RWPE2 (cell line): ENCODE measurements around the gene APOD.

ENCODE experiments used
- ATAC-seq: fragments of 200-7000 bp; cut with Tn5 transposase; 3 replicates; pipeline ENCODE4 v1.9.1; 2021; ENCODE audit warnings: low read depth
- DNase-seq: peaks from one replicate; pipeline ENCODE4 v3.0.0-alpha.2; 2020; ENCODE audit warnings: low spot score
- H3K27ac ChIP-seq: fragments of 450-650 bp; 2 replicates; pipeline ENCODE4 v1.5.1; 2017; ENCODE audit warnings: mild to moderate bottlenecking; ENCODE audit not compliant: poor library complexity, severe bottlenecking
- H3K27me3 ChIP-seq: fragments of 250-450 bp; sonication (Bioruptor Pico); 2 replicates; pipeline ENCODE4 v1.5.1; 2021; ENCODE audit warnings: mild to moderate bottlenecking, moderate library complexity; ENCODE audit not compliant: insufficient read depth, poor library complexity, severe bottlenecking
- H3K36me3 ChIP-seq: fragments of 250-450 bp; sonication (Bioruptor Pico); 2 replicates; pipeline ENCODE4 v1.5.1; 2020; ENCODE audit warnings: low read depth, mild to moderate bottlenecking, moderate library complexity
- H3K4me1 ChIP-seq: fragments of 250-450 bp; sonication (Bioruptor Pico); 2 replicates; pipeline ENCODE4 v1.5.1; 2021; ENCODE audit warnings: mild to moderate bottlenecking, moderate library complexity; ENCODE audit not compliant: insufficient read depth, poor library complexity, severe bottlenecking
- H3K4me3 ChIP-seq: fragments of 250-450 bp; sonication (Bioruptor Pico); 2 replicates; pipeline ENCODE4 v1.5.1; 2021; ENCODE audit warnings: mild to moderate bottlenecking, moderate library complexity; ENCODE audit not compliant: severe bottlenecking
- H3K9me3 ChIP-seq: fragments of 250-450 bp; sonication (Bioruptor Pico); 2 replicates; pipeline ENCODE4 v1.5.1; 2021; ENCODE audit warnings: mild to moderate bottlenecking, moderate library complexity; ENCODE audit not compliant: severe bottlenecking
- CTCF ChIP-seq: fragments of 450-650 bp; IDR thresholded peaks from one replicate; pipeline ENCODE4 v1.5.1; 2017; ENCODE audit warnings: mild to moderate bottlenecking, moderate library complexity; ENCODE audit not compliant: poor library complexity, severe bottlenecking

Gene APOD

GRCh38 chr3:195542698-195543499 is 40.8 kb downstream of the APOD start, which contains the start of gene PPP1R2:
PPP1R2 (minus strand) TSS chr3:195543325; CDS start chr3:195543025, 300 bp downstream.
- no peak for TF ChIP-seq CTCF
- Histone ChIP-seq H3K9me3 (no peaks in the 10 kb centered on the region), H3K27me3 (no peaks in the 10 kb centered on the region), H3K27ac (peak within 1 kb of the TSS; percentile 42), H3K4me1 (peaks cover 15% of the 10 kb centered on the region), H3K4me3 (peak within 1 kb of the TSS; percentile 97), H3K36me3 (0 out of 2 replicates have a peak, but pooled peaks cover 4% of the 10 kb centered on the region)
- ATAC-seq (peak; percentile 82), DNase-seq (peak; percentile 88)

GRCh38 chr3:195542316-195542697 is 41.4 kb downstream of the APOD start:
- Histone ChIP-seq H3K4me3 (peak overlapping the region; percentile 97), H3K27ac (peak overlapping the region; percentile 42), H3K9me3 (no peaks in the 10 kb centered on the region), H3K36me3 (0 out of 2 replicates have a peak, but pooled peaks cover 4% of the 10 kb centered on the region), H3K4me1 (peaks cover 15% of the 10 kb centered on the region), H3K27me3 (no peaks in the 10 kb centered on the region)
- no peak for ATAC-seq
- TF ChIP-seq CTCF = no peak
- DNase-seq = no peak

- no peak overlapping the region for H3K27ac ChIP-seq
- no peak for DNase-seq
Observed at GRCh38 chr3:195540511-195540910, 43.2 kb downstream of the APOD start.

GRCh38 chr3:195540027-195540426 is 43.7 kb downstream of the APOD start:
- Histone ChIP-seq H3K27me3 (no peaks in the 10 kb centered on the region), H3K4me1 (no peaks in the 10 kb centered on the region), H3K36me3 (0 out of 2 replicates have a peak, but pooled peaks cover 4% of the 10 kb centered on the region), H3K9me3 (no peaks in the 10 kb centered on the region), H3K27ac (no peak overlapping the region), H3K4me3 (no peak overlapping the region)
- no peak for DNase-seq
- no peak for ATAC-seq
- no peak for TF ChIP-seq CTCF

More at GRCh38 chr3:195540511-195540910, 43.2 kb downstream of the APOD start:
- Histone ChIP-seq H3K36me3 (0 out of 2 replicates have a peak, but pooled peaks cover 4% of the 10 kb centered on the region), H3K9me3 (no peaks in the 10 kb centered on the region), H3K4me3 (no peak overlapping the region), H3K4me1 (no peaks in the 10 kb centered on the region), H3K27me3 (no peaks in the 10 kb centered on the region)
- no peak for TF ChIP-seq CTCF
- ATAC-seq = no peak

GRCh38 chr3:195539479-195539878 is 44.3 kb downstream of the APOD start:
- Histone ChIP-seq H3K36me3 (0 out of 2 replicates have a peak, but pooled peaks cover 4% of the 10 kb centered on the region), H3K9me3 (no peaks in the 10 kb centered on the region), H3K4me1 (no peaks in the 10 kb centered on the region), H3K27me3 (no peaks in the 10 kb centered on the region), H3K4me3 (no peak overlapping the region), H3K27ac (no peak overlapping the region)
- DNase-seq (no peak), ATAC-seq (no peak)
- no peak for TF ChIP-seq CTCF
